OCI-LY3 (cell line): ENCODE results near the gene MFSD11.

ENCODE experiments used
- H2AFZ ChIP-seq: fragments of 200-600, 300-600 bp; shearing (Covaris generic); 2 replicates; pipeline ENCODE4 v1.6.0; 2014; ENCODE audit warnings: antibody characterized with exemption, low read depth, low read length
- H3K27ac ChIP-seq: fragments of 200-600, 300-600 bp; sonication (generic); 2 replicates; pipeline ENCODE4 v1.5.1; 2014; ENCODE audit warnings: mild to moderate bottlenecking, low read length, moderate library complexity, mixed read lengths
- H3K27me3 ChIP-seq: fragments of 200-600, 300-600 bp; sonication (generic); 2 replicates; pipeline ENCODE4 v1.6.1; 2014; ENCODE audit warnings: low read depth, low read length, mixed read lengths
- H3K36me3 ChIP-seq: fragments of 200-600, 300-600 bp; sonication (generic); replicated peaks from 2 replicates; pipeline ENCODE3; 2014; ENCODE audit warnings: low read depth, low read length, mixed read lengths
- H3K4me1 ChIP-seq: fragments of 300-600, 200-600 bp; sonication (generic); 2 replicates; pipeline ENCODE4 v1.6.1; 2014; ENCODE audit warnings: low read length, mixed read lengths
- H3K4me2 ChIP-seq: fragments of 200-600, 300-600 bp; sonication (generic); 2 replicates; pipeline ENCODE4 v1.6.1; 2014; ENCODE audit warnings: low read length, mixed read lengths
- H3K4me3 ChIP-seq: fragments of 300-600, 200-600 bp; sonication (generic); 2 replicates; pipeline ENCODE4 v1.5.1; 2014; ENCODE audit warnings: antibody characterized with exemption, mild to moderate bottlenecking, low read length, moderate library complexity
- H3K79me2 ChIP-seq: fragments of 300-600, 200-600 bp; shearing (Covaris generic); 2 replicates; pipeline ENCODE4 v1.6.1; 2014; ENCODE audit warnings: mild to moderate bottlenecking, low read length, mixed read lengths
- H3K9ac ChIP-seq: fragments of 300-600, 200-600 bp; shearing (Covaris generic); 2 replicates; pipeline ENCODE4 v1.6.0; 2014; ENCODE audit warnings: mild to moderate bottlenecking, low read length, moderate library complexity
- H3K9me3 ChIP-seq: fragments of 200-600, 300-600 bp; shearing (Covaris generic); 2 replicates; pipeline ENCODE4 v1.6.1; 2014; ENCODE audit warnings: low read length, mixed read lengths; ENCODE audit not compliant: insufficient read depth
- H4K20me1 ChIP-seq: fragments of 200-600, 300-600 bp; sonication (generic); 2 replicates; pipeline ENCODE4 v1.6.1; 2016; ENCODE audit warnings: low read length, mixed read lengths; ENCODE audit not compliant: insufficient read depth
- CTCF ChIP-seq: fragments of 200-600, 300-600 bp; sonication (generic); IDR thresholded peaks from 2 replicates; pipeline ENCODE4 v1.5.1; 2014; ENCODE audit warnings: antibody characterized with exemption, low read length, low read depth
- EZH2phosphoT487 ChIP-seq: fragments of 200-600 bp; shearing (Covaris generic); IDR thresholded peaks from 2 replicates; pipeline ENCODE4 v1.6.1; 2018; ENCODE audit warnings: antibody characterized with exemption, mixed run types, low read depth

Gene MFSD11

DNA sequence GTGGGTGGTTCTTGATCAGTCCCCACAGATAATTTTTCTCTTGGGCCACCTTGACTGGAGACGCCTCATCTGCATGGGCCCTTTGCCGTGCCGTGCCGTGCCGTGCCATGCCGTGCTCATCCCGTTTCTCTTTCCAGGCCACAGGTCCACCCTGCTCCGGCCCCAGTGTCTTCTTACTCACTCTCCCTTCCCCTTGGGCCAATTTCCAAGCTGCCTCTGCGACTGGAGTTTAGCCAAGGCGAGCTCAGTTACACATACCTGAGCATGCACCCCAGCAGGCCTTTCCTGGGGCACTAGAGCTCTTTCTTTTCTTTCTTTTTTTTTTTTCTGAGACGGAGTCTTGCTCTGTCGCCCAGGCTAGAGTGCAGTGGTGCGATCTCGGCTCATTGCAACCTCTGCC is 89.8 kb downstream of the MFSD11 start:
- no peaks in the 10 kb centered on the region for H3K36me3 ChIP-seq

More for the DNA sequence above, 89.8 kb downstream of the MFSD11 start:
- Histone ChIP-seq H3K27ac (no peak overlapping the region), H3K4me3 (no peak overlapping the region), H3K4me2 (no peak overlapping the region), H2AFZ (no peak overlapping the region), H3K4me1 (no peaks in the 10 kb centered on the region), H3K9ac (no peak overlapping the region), H3K79me2 (no peaks in the 10 kb centered on the region), H3K9me3 (no peaks in the 10 kb centered on the region), H4K20me1 (no peaks in the 10 kb centered on the region), H3K27me3 (0 out of 2 replicates have a peak, but pooled peaks cover 2% of the 10 kb centered on the region)
- TF ChIP-seq CTCF (no peak), EZH2phosphoT487 (no peak)
